ENCODE results near the gene CTNNBL1. TPM values are rescaled to one million over a fixed set of nuclear protein-coding genes. Genes with fewer than 3 reads are reported as not detected.

Gene CTNNBL1
- total RNA-seq, 1 donor from 2014 or later = 33.3 TPM

- H3K4me3 ChIP-seq = no peak overlapping the region
- peaks cover 30 to 51% of the 10 kb centered on the region in 2 donors for H3K36me3 ChIP-seq
- no peaks in the 10 kb centered on the region for H3K27me3 ChIP-seq
- intact Hi-C loops (cut with DNase I) = no loop called here
- no peaks in the 10 kb centered on the region for H3K4me1 ChIP-seq
- no peaks in the 10 kb centered on the region for H3K9me3 ChIP-seq
- no peak overlapping the region for H3K27ac ChIP-seq
- no peak for DNase-seq (ENCODE audit: low spot score in 2 of 2)
- TF ChIP-seq CTCF (IDR thresholded peaks at IDR 0.05) = no peak
These were observed 170.5 kb downstream of the CTNNBL1 start for GRCh38 chr20:37864298-37864697.

GRCh38 chr20:37866051-37866450, 172.2 kb downstream of the CTNNBL1 start:
- Histone ChIP-seq H3K36me3 (peaks cover 29 to 53% of the 10 kb centered on the region in 2 donors), H3K27ac (no peak overlapping the region), H3K9me3 (no peaks in the 10 kb centered on the region), H3K4me1 (no peaks in the 10 kb centered on the region), H3K4me3 (no peak overlapping the region), H3K27me3 (no peaks in the 10 kb centered on the region)
- intact Hi-C loops (cut with DNase I) = no loop called here
- DNase-seq (ENCODE audit: low spot score in 2 of 2) = no peak
- TF ChIP-seq CTCF (IDR thresholded peaks at IDR 0.05) = no peak

- H3K4me3 ChIP-seq = no peak overlapping the region
- no peak for TF ChIP-seq CTCF (IDR thresholded peaks at IDR 0.05)
- no peak for DNase-seq (ENCODE audit: low spot score in 2 of 2)
- intact Hi-C loops (cut with DNase I) = no loop called here
- H3K27ac ChIP-seq = no peak overlapping the region
- peaks cover 31 to 49% of the 10 kb centered on the region in 2 donors for H3K36me3 ChIP-seq
- H3K27me3 ChIP-seq = no peaks in the 10 kb centered on the region
- no peaks in the 10 kb centered on the region for H3K4me1 ChIP-seq
- no peaks in the 10 kb centered on the region for H3K9me3 ChIP-seq
These were observed 173.7 kb downstream of the CTNNBL1 start for GRCh38 chr20:37867289-37868195.

- no peak for DNase-seq (ENCODE audit: low spot score in 2 of 2)
- no peak overlapping the region for H3K27ac ChIP-seq
- no peaks in the 10 kb centered on the region for H3K4me1 ChIP-seq
- H3K27me3 ChIP-seq = no peaks in the 10 kb centered on the region
- peaks cover 35 to 52% of the 10 kb centered on the region in 2 donors for H3K36me3 ChIP-seq
- no peaks in the 10 kb centered on the region for H3K9me3 ChIP-seq
- TF ChIP-seq CTCF (IDR thresholded peaks at IDR 0.05) = no peak
- intact Hi-C loops (cut with DNase I) = no loop called here
- no peak overlapping the region for H3K4me3 ChIP-seq
These were observed 175.1 kb downstream of the CTNNBL1 start for GRCh38 chr20:37868851-37869333.

GRCh38 chr20:37869334-37869861, 175.6 kb downstream of the CTNNBL1 start:
- intact Hi-C loops (cut with DNase I) = no loop called here
- TF ChIP-seq CTCF (IDR thresholded peaks at IDR 0.05) = no peak
- peaks cover 32 to 57% of the 10 kb centered on the region in 2 donors for H3K36me3 ChIP-seq
- no peaks in the 10 kb centered on the region for H3K27me3 ChIP-seq
- no peak for DNase-seq (ENCODE audit: low spot score in 2 of 2)
- no peak overlapping the region for H3K4me3 ChIP-seq
- no peaks in the 10 kb centered on the region for H3K4me1 ChIP-seq
- H3K9me3 ChIP-seq = no peaks in the 10 kb centered on the region
- H3K27ac ChIP-seq = no peak overlapping the region
